PC-9 (cell line): ENCODE results near the gene DAPK1.

Experiments used
- EZH2 ChIP-seq: fragments of 200-600 bp; sonication (generic); IDR thresholded peaks from 2 replicates; pipeline ENCODE4 v1.8.0; 2017; ENCODE audit warnings: antibody characterized with exemption, low read depth
- TF ChIP-seq, protein P1 (sequence below): fragments of 200-600 bp; sonication (generic); conservative IDR thresholded peaks from 2 replicates; pipeline ENCODE4 v1.6.1; 2017; ENCODE audit warnings: mixed run types, antibody characterized with exemption, mild to moderate bottlenecking, moderate library complexity

DNA sequence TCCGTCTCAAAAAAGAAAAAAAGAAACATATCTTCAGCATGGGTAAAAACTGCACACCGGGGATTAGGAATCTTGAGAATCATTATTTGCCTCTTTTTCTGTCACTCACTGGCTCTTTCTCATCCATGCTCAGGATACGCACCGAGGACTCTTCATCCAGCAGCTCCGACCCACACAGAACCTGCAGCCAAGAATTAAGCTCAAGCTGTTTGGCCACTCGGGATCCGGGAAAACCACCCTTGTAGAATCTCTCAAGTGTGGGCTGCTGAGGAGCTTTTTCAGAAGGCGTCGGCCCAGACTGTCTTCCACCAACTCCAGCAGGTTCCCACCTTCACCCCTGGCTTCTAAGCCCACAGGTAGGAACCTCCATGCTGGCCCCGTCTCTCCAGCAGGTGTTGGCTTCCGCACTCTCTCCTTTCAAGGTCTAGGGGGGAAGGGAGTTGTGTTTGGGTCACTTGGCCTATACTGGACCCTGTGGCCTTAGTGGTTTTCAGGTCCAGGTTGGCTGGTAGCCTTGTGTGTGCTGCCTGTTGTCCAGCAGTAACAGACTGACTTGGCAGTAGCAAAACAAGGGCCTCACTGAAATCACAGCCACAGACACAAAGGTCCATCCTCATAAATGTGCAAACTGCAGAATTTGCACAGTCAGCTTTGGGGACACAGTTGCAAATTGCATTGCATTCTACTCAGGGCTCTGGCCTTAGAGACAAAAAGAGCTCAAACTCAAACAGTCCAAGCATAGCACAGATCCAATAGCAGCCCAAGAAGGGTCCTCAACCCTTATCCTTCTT, 183.8 kb downstream of the DAPK1 start:
- TF ChIP-seq, protein P1, sequence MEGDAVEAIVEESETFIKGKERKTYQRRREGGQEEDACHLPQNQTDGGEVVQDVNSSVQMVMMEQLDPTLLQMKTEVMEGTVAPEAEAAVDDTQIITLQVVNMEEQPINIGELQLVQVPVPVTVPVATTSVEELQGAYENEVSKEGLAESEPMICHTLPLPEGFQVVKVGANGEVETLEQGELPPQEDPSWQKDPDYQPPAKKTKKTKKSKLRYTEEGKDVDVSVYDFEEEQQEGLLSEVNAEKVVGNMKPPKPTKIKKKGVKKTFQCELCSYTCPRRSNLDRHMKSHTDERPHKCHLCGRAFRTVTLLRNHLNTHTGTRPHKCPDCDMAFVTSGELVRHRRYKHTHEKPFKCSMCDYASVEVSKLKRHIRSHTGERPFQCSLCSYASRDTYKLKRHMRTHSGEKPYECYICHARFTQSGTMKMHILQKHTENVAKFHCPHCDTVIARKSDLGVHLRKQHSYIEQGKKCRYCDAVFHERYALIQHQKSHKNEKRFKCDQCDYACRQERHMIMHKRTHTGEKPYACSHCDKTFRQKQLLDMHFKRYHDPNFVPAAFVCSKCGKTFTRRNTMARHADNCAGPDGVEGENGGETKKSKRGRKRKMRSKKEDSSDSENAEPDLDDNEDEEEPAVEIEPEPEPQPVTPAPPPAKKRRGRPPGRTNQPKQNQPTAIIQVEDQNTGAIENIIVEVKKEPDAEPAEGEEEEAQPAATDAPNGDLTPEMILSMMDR: no peak
- TF ChIP-seq EZH2: no peak
